GM12891 (cell line): ENCODE results near the gene EHMT1.

Experiments used
- DNase-seq: peaks from one replicate; pipeline ENCODE4 v3.0.0; 2011; ENCODE audit warnings: low spot score; ENCODE audit not compliant: insufficient read length
- FAIRE-seq: peaks from 2 replicates; lab custom pipeline; 2011; peaks lifted over from hg19 to GRCh38; lab: Jason Lieb, UNC
- PAX5 ChIP-seq: IDR thresholded peaks from 2 replicates; pipeline ENCODE4 v1.6.1; 2011; ENCODE audit warnings: low read length, moderate library complexity, mild to moderate bottlenecking; ENCODE audit not compliant: insufficient read depth, severe bottlenecking
- POLR2A ChIP-seq: IDR thresholded peaks from 2 replicates; pipeline ENCODE4 v1.6.1; 2011; ENCODE audit warnings: low read depth, low read length, control low read depth
- POLR2AphosphoS5 ChIP-seq: IDR thresholded peaks from 2 replicates; pipeline ENCODE4 v1.6.1; 2011; ENCODE audit warnings: low read depth, low read length, control low read depth
- POU2F2 ChIP-seq: IDR thresholded peaks from 2 replicates; pipeline ENCODE4 v1.6.1; 2011; ENCODE audit warnings: low read depth, mild to moderate bottlenecking, control low read depth, low read length, moderate library complexity
- SPI1 ChIP-seq: IDR thresholded peaks from 2 replicates; pipeline ENCODE4 v1.6.1; 2011; ENCODE audit warnings: low read depth, low read length, control low read depth
- TAF1 ChIP-seq: IDR thresholded peaks from 2 replicates; pipeline ENCODE4 v1.6.1; 2011; ENCODE audit warnings: low read depth, low read length, control low read depth

The EHMT1 gene

DNA sequence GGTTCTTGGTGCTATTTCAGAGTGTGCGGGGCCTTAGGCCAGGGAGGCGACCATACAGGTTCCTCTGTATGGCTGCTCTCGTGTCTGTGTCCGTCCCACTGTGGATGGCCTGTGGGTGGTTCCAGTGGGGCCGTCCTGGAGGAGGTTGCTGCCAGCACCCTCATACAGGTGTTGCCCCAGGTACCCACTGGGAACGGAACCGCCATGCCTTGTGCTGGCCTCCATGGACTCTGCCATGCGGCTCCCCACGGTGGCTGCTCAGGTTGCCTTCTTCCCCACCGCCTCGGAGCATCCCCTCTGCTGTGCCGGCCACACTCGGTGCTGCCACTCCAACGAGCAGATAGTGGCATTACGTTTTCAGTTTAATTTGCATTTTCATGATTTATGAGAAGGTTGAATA, 129.5 kb downstream of the EHMT1 start:
- TF ChIP-seq POU2F2 (no peak), PAX5 (no peak), TAF1 (no peak), SPI1 (no peak), POLR2A (no peak)
- FAIRE-seq: no peak

DNA sequence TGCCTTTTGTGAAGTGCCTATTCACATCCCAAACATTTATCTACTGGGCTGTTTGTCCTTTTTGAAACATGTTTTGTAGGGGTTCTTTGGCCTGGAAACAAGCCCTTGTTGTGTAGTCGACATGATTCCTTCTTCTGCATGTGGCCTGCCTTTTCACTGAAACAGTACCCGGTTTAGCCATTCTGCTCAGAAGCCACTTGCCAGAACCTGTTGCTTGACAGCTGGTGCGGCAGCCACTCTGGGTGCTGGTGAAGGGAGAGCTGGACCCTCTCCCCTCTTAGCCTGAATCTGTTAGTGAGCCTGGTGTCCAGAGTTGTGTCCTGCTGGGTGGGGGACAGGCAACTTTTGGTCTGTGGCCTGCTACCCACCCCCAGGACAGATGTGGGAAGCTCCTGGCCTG, 129.9 kb downstream of the EHMT1 start:
- no peak for DNase-seq
- no peak for FAIRE-seq
- TF ChIP-seq SPI1 (no peak), POLR2A (no peak), TAF1 (no peak), POU2F2 (no peak), POLR2AphosphoS5 (no peak), PAX5 (no peak)

More for the DNA sequence above, 129.5 kb downstream of the EHMT1 start:
- DNase-seq: no peak

DNA sequence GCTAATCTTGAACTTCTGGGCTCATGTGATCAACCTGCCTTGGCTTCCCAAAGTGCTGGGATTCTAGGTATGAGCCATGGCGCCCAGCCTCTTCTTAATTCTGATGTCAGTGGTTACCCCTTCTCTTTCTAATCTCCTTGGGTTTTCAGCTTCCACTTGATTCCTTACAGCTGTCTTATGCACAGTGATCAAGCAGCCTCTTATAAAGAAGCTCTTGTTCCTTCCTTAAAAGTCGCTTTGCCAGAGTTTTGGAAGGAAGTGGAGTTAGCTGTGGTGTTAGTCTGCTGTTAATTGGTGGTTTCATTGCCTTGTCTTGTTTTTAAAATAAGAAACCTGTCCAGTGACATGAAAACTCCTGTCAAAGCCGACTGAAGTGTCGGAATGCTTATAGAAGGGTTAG, 130.7 kb downstream of the EHMT1 start:
- TF ChIP-seq PAX5 (no peak), SPI1 (no peak), POLR2AphosphoS5 (no peak), TAF1 (no peak), POLR2A (no peak), POU2F2 (no peak)
- no peak for FAIRE-seq
- DNase-seq: no peak

DNA sequence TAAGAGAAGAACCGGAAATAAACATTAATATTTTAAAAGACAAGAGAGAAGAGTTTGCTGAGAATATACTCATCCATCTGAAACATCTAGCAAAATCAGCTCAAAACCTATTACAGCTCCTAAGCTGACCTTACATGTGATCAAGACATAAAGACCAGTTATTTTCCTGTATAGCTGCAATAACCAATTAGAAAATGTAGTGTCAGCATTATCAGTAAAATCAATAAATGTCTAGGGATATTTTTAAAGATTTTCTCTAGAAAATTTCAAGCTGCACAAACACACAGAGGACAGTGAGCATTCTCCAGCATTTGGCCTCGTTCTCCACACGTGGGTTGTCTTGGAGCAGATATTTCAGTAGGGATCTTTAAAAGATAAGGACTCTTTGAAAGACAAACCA, 131.2 kb downstream of the EHMT1 start:
- no peak for DNase-seq
- no peak for FAIRE-seq
- TF ChIP-seq TAF1 (no peak), SPI1 (no peak), POLR2AphosphoS5 (no peak), POLR2A (no peak), POU2F2 (no peak)

DNA sequence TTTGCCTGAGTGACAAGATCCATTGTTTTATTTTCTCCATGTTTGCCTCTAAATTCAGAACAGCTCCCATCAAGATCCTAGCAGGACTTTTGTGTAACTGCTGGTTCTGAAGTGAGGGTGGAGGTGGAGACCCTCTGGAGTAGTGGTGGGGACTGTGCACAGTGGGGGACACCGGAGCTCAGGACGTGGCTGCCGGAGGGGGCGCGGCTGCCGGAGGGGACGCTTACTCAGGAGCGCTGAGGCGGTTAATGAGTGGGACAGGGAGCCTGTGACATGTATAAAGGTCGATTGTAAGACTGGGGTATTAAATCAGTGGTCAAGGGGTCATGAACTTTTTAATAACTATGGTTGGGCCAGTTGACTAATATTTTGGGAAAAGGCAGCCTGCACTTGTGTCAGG, 131.8 kb downstream of the EHMT1 start:
- DNase-seq (no peak), FAIRE-seq (no peak)
- TF ChIP-seq POLR2AphosphoS5: no peak
- TF ChIP-seq POLR2A: no peak
- TF ChIP-seq SPI1: no peak
- TF ChIP-seq PAX5: no peak
- TF ChIP-seq TAF1: no peak

DNA sequence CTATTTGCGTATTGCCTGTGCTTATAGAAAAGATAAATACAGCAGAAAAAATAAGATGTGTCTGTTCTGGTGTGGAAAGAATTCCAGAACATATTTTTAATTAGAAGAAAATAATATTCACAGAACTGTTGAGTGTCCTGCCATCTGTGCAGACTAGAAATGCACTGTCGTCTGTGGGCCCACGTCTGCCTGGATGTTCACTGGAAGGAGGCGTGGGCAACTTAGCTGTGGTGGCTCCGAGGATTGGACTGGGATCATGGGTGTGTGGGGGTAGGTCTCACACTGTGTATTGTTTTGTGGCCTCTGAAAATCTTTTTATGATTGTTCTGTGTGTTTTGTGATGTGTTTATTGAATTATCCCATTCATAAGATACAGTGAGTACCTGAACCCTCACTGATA, 132.8 kb downstream of the EHMT1 start:
- no peak for TF ChIP-seq POU2F2
- no peak for TF ChIP-seq POLR2A
- TF ChIP-seq POLR2AphosphoS5: no peak
- TF ChIP-seq TAF1: no peak
- no peak for TF ChIP-seq PAX5
- no peak for TF ChIP-seq SPI1
- no peak for FAIRE-seq

DNA sequence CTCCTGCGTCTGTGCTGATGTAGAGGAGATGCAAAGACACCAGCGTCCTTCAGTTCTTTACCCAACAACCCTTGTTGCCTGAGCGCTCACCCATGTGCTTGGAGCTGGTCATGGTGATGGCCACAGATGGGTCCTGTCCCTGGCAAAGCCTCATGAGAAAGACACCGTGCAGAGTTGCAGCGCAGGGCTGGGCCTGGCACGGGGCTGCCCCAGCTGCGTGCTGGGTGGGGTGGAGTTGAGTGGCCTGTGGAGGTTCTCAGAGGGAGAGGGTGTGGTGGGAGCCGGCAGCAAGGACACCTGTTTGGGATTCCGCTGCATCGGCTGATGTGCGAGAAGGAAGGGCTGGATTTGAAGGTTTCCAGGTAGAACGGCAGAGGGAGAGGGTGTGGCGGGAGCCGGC, 133.6 kb downstream of the EHMT1 start:
- no peak for FAIRE-seq

More for the DNA sequence above, 132.8 kb downstream of the EHMT1 start:
- DNase-seq: no peak

DNA sequence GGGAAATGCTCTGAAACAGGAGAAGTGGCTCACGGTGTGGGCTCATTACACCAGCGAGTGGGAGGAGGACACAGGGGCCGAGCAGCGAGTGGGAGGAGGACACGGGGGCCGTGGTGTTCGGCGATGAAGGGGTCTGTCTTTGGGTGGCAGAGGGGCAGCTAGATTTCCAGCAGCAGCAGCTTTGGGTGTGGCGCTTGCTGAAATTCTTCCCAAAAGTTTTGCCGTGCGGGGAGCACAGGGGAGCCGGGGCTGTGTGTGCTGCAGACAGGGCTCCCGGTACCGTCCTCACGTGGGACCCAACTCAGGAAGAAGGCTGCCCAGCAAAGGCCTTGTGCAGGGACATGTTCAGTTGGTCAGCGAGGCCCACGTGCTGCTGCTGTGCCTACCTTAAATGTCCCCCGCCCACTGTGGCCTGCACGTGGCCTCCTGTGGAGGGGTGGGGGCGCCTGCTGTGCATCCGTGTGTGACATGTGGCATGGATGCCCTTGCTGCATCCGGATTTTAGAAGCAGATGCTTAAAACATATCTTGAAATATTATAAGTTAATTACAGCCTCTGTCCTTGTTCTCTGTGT, 134.5 kb downstream of the EHMT1 start:
- no peak for FAIRE-seq
- TF ChIP-seq TAF1: no peak
- no peak for TF ChIP-seq SPI1
- TF ChIP-seq PAX5: no peak
- TF ChIP-seq POLR2A: no peak
- no peak for TF ChIP-seq POU2F2
- TF ChIP-seq POLR2AphosphoS5: no peak
- DNase-seq: no peak

More for the DNA sequence above, 133.6 kb downstream of the EHMT1 start:
- DNase-seq: no peak
- TF ChIP-seq POLR2AphosphoS5: no peak
- TF ChIP-seq POLR2A: no peak
- no peak for TF ChIP-seq POU2F2
- TF ChIP-seq PAX5: no peak
- no peak for TF ChIP-seq SPI1
- TF ChIP-seq TAF1: no peak

DNA sequence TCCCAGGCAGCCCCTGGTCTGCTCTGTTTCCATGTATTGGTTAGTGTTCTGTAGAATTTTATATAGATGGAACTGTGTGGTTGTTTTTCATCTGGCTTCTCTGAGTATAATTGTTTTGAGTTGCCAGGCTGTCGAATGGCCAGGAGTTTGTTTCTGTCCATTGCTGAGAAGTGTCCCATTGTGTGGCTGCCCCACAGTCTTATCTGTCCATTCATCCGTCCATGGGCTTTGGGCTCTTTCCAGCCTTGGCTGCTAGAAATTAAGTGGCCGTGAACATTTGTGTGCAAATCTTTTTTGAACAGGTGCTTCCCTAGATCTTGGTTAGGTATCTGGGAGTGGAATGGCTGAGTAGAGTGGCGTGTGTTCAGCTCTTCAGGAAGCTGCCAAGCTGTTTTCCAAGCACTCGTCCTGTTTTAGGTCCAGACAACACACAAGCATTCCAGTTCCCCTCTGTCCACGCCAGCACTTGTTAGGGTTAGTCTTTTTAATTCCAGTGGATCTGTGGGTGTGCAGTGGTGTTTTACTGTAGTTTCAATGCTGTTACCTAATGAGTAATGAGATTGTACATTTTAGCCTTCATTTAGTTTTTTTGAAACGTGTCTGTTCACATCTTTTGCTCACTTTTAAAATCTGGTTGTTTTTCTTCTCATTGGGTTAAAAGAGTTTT, 136.6 kb downstream of the EHMT1 start:
- FAIRE-seq: no peak
- DNase-seq: no peak
- TF ChIP-seq SPI1: no peak
- TF ChIP-seq TAF1: no peak
- TF ChIP-seq POLR2AphosphoS5: no peak
- TF ChIP-seq POLR2A: no peak
- no peak for TF ChIP-seq PAX5
- no peak for TF ChIP-seq POU2F2
